Transverse colon (tissue), 4 donors: ENCODE data around the gene SH3RF1.

ENCODE experiments used
- POLR2AphosphoS5 ChIP-seq, 3 donors: sonication (generic); formaldehyde crosslinking; IDR thresholded peaks; one replicate each; pipeline ENCODE4 v1.6.1; 2016; ENCODE audit warnings: antibody characterized with exemption in 3 of 3
- TF ChIP-seq, protein P1 (sequence below), 5 experiments: fragments of 200-600 bp in 3 of 5; fragments of 450-650 bp in 2 of 5; sonication (generic) in 3 of 5; IDR thresholded peaks; 1 replicate in 2 of 5; 2 replicates in 3 of 5; pipeline ENCODE4 v1.5.1; 2016 to 2017; ENCODE audit warnings: antibody characterized with exemption in 5 of 5, inconsistent platforms in 3 of 5, mild to moderate bottlenecking in 2 of 5, moderate library complexity in 1 of 5

- TF ChIP-seq, protein P1, sequence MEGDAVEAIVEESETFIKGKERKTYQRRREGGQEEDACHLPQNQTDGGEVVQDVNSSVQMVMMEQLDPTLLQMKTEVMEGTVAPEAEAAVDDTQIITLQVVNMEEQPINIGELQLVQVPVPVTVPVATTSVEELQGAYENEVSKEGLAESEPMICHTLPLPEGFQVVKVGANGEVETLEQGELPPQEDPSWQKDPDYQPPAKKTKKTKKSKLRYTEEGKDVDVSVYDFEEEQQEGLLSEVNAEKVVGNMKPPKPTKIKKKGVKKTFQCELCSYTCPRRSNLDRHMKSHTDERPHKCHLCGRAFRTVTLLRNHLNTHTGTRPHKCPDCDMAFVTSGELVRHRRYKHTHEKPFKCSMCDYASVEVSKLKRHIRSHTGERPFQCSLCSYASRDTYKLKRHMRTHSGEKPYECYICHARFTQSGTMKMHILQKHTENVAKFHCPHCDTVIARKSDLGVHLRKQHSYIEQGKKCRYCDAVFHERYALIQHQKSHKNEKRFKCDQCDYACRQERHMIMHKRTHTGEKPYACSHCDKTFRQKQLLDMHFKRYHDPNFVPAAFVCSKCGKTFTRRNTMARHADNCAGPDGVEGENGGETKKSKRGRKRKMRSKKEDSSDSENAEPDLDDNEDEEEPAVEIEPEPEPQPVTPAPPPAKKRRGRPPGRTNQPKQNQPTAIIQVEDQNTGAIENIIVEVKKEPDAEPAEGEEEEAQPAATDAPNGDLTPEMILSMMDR (IDR thresholded peaks at IDR 0.05): no peak
- TF ChIP-seq POLR2AphosphoS5 (IDR thresholded peaks at IDR 0.05): no peak
Measured at GRCh38 chr4:169062897-169063244, 207.9 kb downstream of the SH3RF1 start.
